ENCODE measurements around the gene INF2. TPM values are rescaled to one million over a fixed set of nuclear protein-coding genes. Genes with fewer than 3 reads are reported as not detected.

Gene INF2
- total RNA-seq, 1 experiment from 2014 or later: 70.9 TPM

DNA sequence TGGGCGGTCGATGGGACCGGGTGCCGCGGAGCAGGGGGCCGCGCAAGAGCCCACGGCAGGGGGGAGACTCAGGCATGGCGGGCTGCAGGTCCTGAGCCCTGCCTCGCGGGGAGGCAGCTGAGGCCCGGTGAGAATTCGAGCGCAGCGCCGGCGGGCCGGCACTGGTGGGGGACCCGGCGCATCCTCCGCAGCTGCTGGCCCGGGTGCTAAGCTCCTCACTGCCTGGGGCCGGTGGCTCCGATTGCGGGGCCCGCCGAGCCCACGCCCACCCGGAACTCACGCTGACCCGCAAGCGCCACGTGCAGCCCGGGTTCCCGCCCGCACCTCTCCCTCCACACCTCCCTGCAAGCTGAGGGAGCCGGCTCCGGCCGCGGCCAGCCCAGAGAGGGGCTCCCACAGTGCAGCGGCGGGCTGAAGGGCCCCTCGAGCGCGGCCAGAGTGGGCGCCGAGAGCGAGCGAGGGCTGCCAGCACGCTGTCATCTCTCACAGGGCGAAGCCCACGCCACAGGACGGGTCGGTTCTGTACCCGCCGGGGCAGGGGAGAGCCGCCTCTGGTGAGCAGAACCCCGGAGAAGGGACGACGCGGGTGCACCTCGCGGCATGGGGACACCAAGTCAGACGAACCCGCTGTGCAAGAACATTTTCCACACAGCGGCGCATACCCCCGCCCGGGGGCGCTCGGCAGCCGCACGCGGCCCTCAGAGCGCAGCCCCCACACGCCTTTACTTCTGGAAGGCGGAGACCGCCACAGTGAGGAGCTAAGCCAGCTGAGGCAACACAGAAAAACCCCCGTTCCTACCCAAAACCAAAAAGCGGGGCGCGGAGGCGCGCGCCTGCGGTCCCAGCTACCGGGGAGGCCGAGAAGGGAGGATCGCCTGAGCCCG lies 62.4 kb downstream of the INF2 start:
- ChIA-PET POLR2A (ENCODE audit: low non-redundant PET) (interaction anchor here (0.7 to 1.1 kb wide), 3 partner anchors 14 to 73 kb away, joined by 3 to 4 read pairs (median 3); no protein-coding TSS in a partner anchor), CTCF (interaction anchor here (1.0 to 1.5 kb wide), 2 partner anchors 17 to 19 kb away, joined by 4 to 5 read pairs; no protein-coding TSS in a partner anchor)
- TF ChIP-seq CTCF (conservative IDR thresholded peaks at IDR 0.05; ENCODE audit: low read depth, low read length) (no peak), EZH2 (IDR thresholded peaks at IDR 0.05; ENCODE audit: borderline replicate concordance, low read depth, low read length, poor library complexity, severe bottlenecking) (no peak)
- H3K4me3 ChIP-seq (ENCODE audit: low read depth, low read length, poor library complexity, severe bottlenecking): peak overlapping the region; percentile 100
- H3K27ac ChIP-seq (ENCODE audit: low read depth, low read length, poor library complexity, severe bottlenecking): peak overlapping the region; percentile 97
- peaks cover 6% of the 10 kb centered on the region for H3K36me3 ChIP-seq (ENCODE audit: insufficient read depth, low read length, poor library complexity, severe bottlenecking)
- H3K27me3 ChIP-seq (replicated peaks; ENCODE audit: insufficient read depth, low read depth, low read length, poor library complexity): no peaks in the 10 kb centered on the region
- peaks cover 8% of the 10 kb centered on the region for H3K4me1 ChIP-seq (ENCODE audit: insufficient read depth, low read length, poor library complexity, severe bottlenecking)
- intact Hi-C loops (cut with micrococcal nuclease; ENCODE audit: unreplicated experiment): no loop called here
- no peak for DNase-seq (ENCODE audit: low spot score)
- BruUV-seq (replicated peaks): TSS peak; percentile 71
- H3K9me3 ChIP-seq (ENCODE audit: low read depth, low read length, poor library complexity, severe bottlenecking): no peaks in the 10 kb centered on the region

DNA sequence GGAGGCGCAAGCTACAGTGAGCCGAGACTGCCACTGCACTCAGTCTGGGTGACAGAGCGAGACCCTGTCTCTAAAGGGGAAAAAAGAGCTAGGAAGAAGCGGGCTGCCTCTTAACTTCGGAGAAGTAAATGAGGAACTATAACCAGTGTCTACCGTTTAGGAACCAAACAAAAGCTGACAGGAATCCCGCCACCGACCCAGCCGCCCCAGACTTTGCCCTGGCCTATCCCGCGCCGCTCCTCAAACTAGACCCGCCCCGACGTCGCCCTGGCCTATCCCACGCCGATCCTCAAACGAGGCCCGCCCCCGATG lies 63.0 kb downstream of the INF2 start:
- intact Hi-C loops (cut with micrococcal nuclease; ENCODE audit: unreplicated experiment): no loop called here
- POLR2A ChIA-PET (ENCODE audit: low non-redundant PET): interaction anchor here (0.6 to 1.1 kb wide), 5 partner anchors 13 to 934 kb away, joined by 3 to 5 read pairs (median 3); no protein-coding TSS in a partner anchor
- Histone ChIP-seq H3K4me3 (ENCODE audit: low read depth, low read length, poor library complexity, severe bottlenecking) (peak overlapping the region; percentile 100), H3K27ac (ENCODE audit: low read depth, low read length, poor library complexity, severe bottlenecking) (peak overlapping the region; percentile 97), H3K27me3 (replicated peaks; ENCODE audit: insufficient read depth, low read depth, low read length, poor library complexity) (no peaks in the 10 kb centered on the region), H3K9me3 (ENCODE audit: low read depth, low read length, poor library complexity, severe bottlenecking) (no peaks in the 10 kb centered on the region), H3K4me1 (ENCODE audit: insufficient read depth, low read length, poor library complexity, severe bottlenecking) (peaks cover 8% of the 10 kb centered on the region), H3K36me3 (ENCODE audit: insufficient read depth, low read length, poor library complexity, severe bottlenecking) (peaks cover 10% of the 10 kb centered on the region)
- no TSS peak for BruUV-seq (replicated peaks)
- CTCF ChIA-PET: interaction anchor here (1.0 to 1.5 kb wide), 2 partner anchors 16 to 18 kb away, joined by 4 to 5 read pairs; no protein-coding TSS in a partner anchor
- TF ChIP-seq CTCF (conservative IDR thresholded peaks at IDR 0.05; ENCODE audit: low read depth, low read length) (no peak), EZH2 (IDR thresholded peaks at IDR 0.05; ENCODE audit: borderline replicate concordance, low read depth, low read length, poor library complexity, severe bottlenecking) (no peak)
- DNase-seq (ENCODE audit: low spot score): no peak

DNA sequence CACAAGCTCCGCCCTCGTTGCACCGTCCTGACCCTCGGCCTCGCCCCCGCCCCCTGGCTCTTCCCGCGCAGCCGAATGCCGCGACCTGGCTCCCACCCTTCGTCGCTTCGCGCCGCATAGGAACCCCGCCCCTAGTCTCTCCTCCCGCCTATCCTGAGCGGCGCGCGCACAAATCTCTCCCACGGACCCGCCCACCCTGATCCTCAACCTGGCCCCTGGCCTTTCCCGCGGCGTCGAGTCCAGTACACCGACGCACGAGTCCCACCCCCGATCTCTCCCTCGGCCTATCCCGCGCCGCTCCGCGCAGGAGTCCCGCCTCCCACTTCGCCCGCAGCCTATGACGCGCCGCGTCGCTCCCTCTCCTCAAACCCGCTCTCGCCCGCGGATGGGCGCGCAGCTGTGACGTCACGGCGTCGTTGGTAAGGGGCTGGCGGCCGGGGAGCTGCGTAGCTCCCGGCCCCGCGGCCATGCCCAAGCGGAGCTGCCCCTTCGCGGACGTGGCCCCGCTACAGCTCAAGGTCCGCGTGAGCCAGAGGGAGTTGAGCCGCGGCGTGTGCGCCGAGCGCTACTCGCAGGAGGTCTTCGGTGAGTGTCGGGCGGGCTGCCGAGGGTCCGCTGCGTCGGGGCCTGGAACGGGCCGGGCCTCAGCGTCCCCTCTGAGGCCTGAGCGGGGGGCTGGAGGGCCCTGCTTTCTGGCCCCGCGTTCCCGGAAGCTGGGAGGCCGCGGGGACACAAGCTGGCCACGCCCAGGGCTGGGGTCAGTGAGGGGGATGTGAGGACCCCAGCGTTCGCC lies 63.5 kb downstream of the INF2 start, which contains the start of gene SIVA1:
SIVA1 (plus strand) TSS at position 413 of the 793 bp plus-strand sequence; CDS start at position 468, 55 bp downstream.
- no peaks in the 10 kb centered on the region for H3K9me3 ChIP-seq (ENCODE audit: low read depth, low read length, poor library complexity, severe bottlenecking)
- ChIA-PET CTCF (interaction anchor here (1.0 to 1.5 kb wide), 2 partner anchors 16 to 18 kb away, joined by 4 to 5 read pairs; no protein-coding TSS in a partner anchor), POLR2A (ENCODE audit: low non-redundant PET) (interaction anchor here (0.6 to 1.1 kb wide), 5 partner anchors 12 to 934 kb away, joined by 3 to 5 read pairs (median 3); no protein-coding TSS in a partner anchor)
- intact Hi-C loops (cut with micrococcal nuclease; ENCODE audit: unreplicated experiment): no loop called here
- no TSS peak for BruUV-seq (replicated peaks)
- TF ChIP-seq EZH2 (IDR thresholded peaks at IDR 0.05; ENCODE audit: borderline replicate concordance, low read depth, low read length, poor library complexity, severe bottlenecking) (no peak), CTCF (conservative IDR thresholded peaks at IDR 0.05; ENCODE audit: low read depth, low read length) (no peak)
- peak within 1 kb of the TSS; percentile 100 for H3K4me3 ChIP-seq (ENCODE audit: low read depth, low read length, poor library complexity, severe bottlenecking)
- H3K27ac ChIP-seq (ENCODE audit: low read depth, low read length, poor library complexity, severe bottlenecking): peak within 1 kb of the TSS; percentile 97
- peaks cover 15% of the 10 kb centered on the region for H3K36me3 ChIP-seq (ENCODE audit: insufficient read depth, low read length, poor library complexity, severe bottlenecking)
- H3K4me1 ChIP-seq (ENCODE audit: insufficient read depth, low read length, poor library complexity, severe bottlenecking): peaks cover 8% of the 10 kb centered on the region
- no peaks in the 10 kb centered on the region for H3K27me3 ChIP-seq (replicated peaks; ENCODE audit: insufficient read depth, low read depth, low read length, poor library complexity)
- DNase-seq (ENCODE audit: low spot score): peak; percentile 100
